ENCODE measurements around the gene CBFB.
"Not testable (repeated sequence)": the region's sequence is repeated elsewhere in the genome, so short reads cannot be mapped to it uniquely, and the experiment has no call there.

CBFB gene

GRCh38 chr16:67028696-67029253 is at the start of gene CBFB:
Gene CBFB (plus strand): TSS chr16:67029149. CDS start chr16:67029408, 259 bp downstream.
- FAIRE-seq, result no peak

DNA sequence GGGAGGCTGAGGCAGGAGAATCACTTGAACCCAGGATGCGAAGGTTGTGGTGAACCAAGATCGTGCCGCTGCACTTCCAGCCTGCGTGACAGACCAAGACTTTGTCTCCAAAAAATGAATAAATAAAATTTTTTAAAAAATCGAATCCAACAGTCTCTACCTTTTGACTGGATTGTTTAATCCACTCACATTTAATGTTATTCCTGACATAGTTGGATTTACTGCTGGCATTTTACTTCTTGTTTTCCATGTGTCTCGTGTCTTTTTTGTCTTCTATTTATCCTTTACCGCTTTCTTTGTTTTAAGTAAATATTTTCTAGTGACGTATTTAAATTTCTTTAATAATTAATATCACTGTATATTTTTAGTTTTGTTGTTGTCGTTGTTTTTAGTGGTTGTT is 45.9 kb upstream of the CBFB start:
- no peak for FAIRE-seq

- no peak for FAIRE-seq
Observed at GRCh38 chr16:66984892-66985311, 44.0 kb upstream of the CBFB start.

DNA sequence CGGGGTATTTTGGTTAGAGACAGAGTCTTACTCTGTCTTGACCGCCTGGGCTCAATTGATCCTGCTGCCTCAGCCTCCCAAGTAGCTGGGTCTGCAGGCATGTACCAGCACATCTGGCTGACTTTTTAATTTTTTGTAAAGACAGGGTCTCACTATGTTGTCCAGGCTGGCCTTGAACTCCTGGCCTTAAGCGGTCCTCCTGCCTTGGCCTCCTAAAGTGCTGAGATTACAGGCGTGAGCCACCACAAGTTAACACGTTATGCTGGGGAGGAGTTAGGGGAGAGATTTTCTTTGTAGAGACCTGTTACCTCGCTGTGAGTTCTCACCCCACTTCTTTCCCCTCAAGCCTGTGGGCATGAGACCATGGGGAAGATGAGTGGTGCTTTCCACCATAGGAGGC is 42.4 kb upstream of the CBFB start:
- no peak for FAIRE-seq

DNA sequence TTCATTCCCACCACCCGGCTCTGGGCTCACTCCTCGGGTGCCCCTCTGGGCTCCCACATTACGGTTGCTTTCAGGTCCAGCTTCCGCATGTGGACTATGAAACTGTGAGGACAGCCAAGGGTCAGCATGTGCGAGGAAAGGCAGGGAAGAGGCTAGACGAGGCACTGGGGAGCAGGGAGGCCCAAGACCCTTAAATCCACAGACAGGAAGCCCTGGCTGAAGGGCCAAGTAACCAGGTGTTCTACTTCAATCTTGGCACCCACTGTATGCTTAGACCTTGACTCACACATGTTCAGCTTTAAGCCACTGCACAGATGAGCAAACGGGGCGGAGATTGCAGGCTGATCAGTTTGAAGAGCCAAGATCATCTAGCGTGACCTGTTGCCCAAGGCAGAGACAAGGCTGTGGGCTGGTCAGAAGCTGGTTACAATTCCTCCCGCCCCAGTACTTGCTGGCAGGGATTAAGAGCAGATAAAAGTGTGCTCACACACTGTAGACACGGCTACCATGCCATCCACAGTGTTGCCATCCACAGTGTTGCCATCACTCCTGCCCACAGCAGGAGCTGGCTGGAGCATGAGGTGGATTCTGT is 40.7 kb upstream of the CBFB start, which contains the start of gene CES4A:
Gene CES4A (plus strand): TSS at position 393 of the 592 bp plus-strand sequence. CDS start 184 bp downstream, at position 577.
- FAIRE-seq, result no peak

DNA sequence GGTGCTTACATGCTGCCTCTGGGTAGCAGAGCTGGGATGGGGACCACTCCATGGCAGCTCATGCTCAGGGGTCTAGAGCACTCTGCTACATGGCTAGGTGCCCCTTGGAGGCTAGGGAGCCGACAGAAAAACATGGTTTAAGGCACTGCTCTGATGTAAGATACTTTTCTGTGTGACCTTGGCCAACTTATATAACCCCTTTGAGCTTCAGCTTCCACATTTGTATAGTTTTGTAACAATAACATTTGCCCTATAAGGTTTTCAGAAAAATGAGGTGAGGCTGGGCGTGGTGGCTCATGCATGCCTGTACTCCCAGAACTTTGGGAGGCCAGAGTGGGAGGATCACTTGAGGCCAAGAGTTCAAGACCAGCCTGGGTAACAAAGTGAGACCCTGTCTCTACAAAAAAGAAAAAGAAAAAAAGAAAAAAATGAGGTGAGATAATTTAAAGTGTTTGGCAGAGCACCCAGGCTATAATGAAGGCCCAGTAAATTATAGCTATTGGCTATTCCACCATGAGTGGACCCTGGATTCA is 37.3 kb upstream of the CBFB start:
- FAIRE-seq, result no peak

- not testable (repeated sequence) for FAIRE-seq
Observed at GRCh38 chr16:66993558-66993957, 35.4 kb upstream of the CBFB start.

- no peak for FAIRE-seq
Observed at GRCh38 chr16:66996324-66996982, 32.5 kb upstream of the CBFB start.

- no peak for FAIRE-seq
Observed at GRCh38 chr16:66996983-66997358, 32.0 kb upstream of the CBFB start.

GRCh38 chr16:67000384-67001351 is 28.3 kb upstream of the CBFB start:
- FAIRE-seq, result no peak

- FAIRE-seq, result no peak
Observed at GRCh38 chr16:67001726-67002125, 27.2 kb upstream of the CBFB start.

DNA sequence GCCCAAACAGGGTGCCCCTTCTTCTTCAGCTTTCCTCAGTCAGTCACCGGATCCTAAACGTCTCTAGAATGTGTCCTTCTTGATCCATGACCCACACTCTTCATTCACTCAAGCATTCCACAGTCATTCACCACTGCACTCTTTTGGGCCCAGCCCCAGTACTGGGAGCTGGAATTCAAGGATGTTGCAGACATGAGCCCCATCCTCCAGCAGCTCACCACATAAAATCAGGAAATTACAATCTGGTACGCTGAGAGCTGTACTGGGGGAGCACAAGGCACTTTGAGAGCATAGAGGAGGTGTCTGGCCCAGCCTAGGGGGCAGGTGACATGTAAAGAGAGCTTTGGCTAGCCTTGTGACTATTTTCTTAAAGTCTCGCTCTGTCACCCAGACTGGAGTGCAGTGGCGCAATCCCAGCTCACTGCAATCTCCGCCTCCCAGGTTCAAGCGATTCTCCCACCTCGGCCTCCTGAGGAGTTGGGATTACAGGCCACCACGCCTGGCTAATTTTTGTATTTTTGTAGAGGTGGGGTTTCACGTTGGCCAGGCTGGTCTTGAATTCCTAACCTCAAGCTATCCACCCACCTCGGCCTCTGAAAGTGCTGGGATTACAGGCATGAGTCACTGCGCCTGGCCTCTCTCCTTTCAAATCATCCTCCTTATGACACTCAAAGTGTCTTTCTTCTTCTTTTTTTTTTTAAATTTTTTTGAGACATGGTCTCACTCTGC is 21.9 kb upstream of the CBFB start:
- no peak for FAIRE-seq

DNA sequence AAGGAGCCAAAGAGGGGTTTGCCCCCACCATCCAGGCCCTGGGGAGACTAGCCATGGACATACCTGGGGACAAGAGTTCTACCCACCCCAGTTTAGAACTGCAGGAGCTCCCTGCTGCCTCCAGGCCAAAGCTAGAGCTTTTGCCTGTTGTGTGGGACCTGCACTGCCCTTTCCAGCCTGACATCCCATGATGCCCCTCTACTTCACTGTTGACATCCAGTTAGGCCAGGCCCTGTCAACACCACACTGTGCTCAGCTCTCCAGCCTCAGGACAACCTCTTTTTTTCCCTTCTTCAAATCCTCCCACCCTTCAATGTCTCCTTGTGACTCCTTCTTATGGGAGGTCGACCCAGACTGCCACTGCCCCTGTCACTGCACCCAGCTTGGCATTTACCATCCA is 19.8 kb upstream of the CBFB start:
- FAIRE-seq, result no peak

GRCh38 chr16:67011274-67011673 is 17.7 kb upstream of the CBFB start:
- no peak for FAIRE-seq

GRCh38 chr16:67013233-67013822 is 15.6 kb upstream of the CBFB start:
- no peak for FAIRE-seq

- FAIRE-seq, result no peak
Observed at GRCh38 chr16:67013823-67014633, 14.9 kb upstream of the CBFB start.

- no peak for FAIRE-seq
Observed at GRCh38 chr16:67014634-67015312, 14.2 kb upstream of the CBFB start.

DNA sequence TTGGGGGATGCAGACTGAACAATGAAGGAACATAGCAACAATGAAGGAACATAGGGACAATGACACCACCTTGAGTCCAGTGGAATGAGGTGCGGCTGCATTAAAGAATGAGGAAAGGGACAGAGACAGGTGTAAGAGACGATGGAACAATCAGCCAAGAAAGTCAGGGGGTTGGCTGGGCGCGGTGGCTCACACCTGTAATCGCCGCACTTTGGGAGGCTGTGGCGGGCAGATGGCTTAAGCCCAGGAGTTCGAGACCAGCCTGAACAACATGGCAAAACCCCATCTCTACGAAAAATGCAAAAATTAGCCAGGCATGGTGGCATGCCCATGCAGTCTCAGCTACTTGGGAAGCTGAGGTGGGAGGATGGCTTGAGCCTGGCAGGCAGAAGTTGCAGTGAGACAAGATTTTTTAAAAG is 13.6 kb upstream of the CBFB start:
- FAIRE-seq, result no peak

DNA sequence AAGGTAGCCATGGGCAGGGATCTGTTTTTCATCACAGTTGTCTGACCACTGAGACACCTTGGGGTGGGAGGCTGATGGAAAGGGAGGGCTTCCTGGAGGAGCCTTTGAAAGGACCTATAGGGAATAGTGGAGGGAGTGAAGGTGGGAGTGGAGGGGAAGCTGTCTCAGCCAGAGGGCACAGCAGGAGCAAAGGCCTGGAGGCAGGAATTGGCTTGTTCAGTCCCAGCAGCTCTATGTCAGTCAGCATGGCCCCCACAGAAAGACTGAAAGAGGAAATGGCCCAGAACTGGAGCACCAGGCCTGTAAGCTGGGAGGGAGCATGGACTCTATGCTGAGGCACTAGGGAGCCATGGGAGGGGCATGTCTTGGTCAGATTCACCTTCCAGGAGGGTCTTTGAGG is 12.8 kb upstream of the CBFB start:
- FAIRE-seq, result no peak

Data from colon (tissue), 2 donors.